Measurements from ENCODE around the gene PPP1R3A.

Gene PPP1R3A

DNA sequence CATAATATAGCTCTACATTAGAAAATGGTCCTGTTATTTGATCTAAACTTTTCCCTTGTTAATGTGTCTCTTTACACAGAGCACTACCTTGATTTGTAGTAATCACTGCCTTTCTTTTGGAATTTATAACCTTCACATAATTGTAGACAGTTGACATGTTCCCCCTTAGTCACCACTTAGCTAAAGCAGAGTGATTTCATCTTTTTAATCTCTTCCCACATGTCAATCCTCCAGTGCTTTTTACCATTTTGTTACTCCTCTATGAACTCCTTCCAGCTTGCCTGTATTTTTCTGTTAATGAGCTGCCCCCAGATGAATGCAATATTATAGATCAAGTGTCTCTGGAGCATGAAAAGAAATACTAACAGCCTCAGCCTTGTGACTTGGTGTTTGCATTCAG, 2.6 kb upstream of the PPP1R3A start:
- H3K9me3 ChIP-seq, result no peaks in the 10 kb centered on the region
- TF ChIP-seq, protein P1, sequence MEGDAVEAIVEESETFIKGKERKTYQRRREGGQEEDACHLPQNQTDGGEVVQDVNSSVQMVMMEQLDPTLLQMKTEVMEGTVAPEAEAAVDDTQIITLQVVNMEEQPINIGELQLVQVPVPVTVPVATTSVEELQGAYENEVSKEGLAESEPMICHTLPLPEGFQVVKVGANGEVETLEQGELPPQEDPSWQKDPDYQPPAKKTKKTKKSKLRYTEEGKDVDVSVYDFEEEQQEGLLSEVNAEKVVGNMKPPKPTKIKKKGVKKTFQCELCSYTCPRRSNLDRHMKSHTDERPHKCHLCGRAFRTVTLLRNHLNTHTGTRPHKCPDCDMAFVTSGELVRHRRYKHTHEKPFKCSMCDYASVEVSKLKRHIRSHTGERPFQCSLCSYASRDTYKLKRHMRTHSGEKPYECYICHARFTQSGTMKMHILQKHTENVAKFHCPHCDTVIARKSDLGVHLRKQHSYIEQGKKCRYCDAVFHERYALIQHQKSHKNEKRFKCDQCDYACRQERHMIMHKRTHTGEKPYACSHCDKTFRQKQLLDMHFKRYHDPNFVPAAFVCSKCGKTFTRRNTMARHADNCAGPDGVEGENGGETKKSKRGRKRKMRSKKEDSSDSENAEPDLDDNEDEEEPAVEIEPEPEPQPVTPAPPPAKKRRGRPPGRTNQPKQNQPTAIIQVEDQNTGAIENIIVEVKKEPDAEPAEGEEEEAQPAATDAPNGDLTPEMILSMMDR (IDR thresholded peaks at IDR 0.05), result no peak
- no peak overlapping the region for H3K27ac ChIP-seq

DNA sequence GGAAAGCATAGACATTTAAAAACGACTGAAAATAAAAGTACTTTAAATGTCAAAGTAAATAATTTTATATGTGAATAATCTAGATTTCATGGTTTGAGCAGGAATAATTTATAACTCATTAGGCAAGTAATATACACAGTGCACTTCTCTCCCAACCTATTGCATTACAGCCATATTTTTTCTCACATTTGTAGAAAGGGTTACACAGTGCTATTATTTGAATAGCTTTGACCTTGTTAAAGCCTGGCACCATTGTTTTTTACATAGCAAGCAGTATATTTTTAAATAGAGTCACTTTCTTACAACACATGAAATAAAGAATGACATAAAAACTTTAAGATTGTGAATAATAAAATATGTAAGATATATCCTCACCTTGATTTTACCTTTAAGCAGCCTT, 969 bp downstream of the PPP1R3A start:
- no peaks in the 10 kb centered on the region for H3K4me1 ChIP-seq (ENCODE audit: control insufficient read depth in 1 of 2, insufficient read depth in 1 of 2, low read depth in 1 of 2, low read length in 1 of 2)
- TF ChIP-seq, protein P1 (IDR thresholded peaks at IDR 0.05), result no peak
- H3K9me3 ChIP-seq, result no peaks in the 10 kb centered on the region
- no peak overlapping the region for H3K27ac ChIP-seq
- H3K4me3 ChIP-seq (ENCODE audit: low read depth in 1 of 2, low read length in 1 of 2), result no peak overlapping the region
- no peaks in the 10 kb centered on the region for H3K27me3 ChIP-seq
- no peaks in the 10 kb centered on the region for H3K36me3 ChIP-seq

More for the DNA sequence above, 2.6 kb upstream of the PPP1R3A start:
- Histone ChIP-seq H3K4me3 (ENCODE audit: low read depth in 1 of 2, low read length in 1 of 2) (no peak overlapping the region), H3K36me3 (no peaks in the 10 kb centered on the region), H3K4me1 (ENCODE audit: control insufficient read depth in 1 of 2, insufficient read depth in 1 of 2, low read depth in 1 of 2, low read length in 1 of 2) (no peaks in the 10 kb centered on the region), H3K27me3 (no peaks in the 10 kb centered on the region)

DNA sequence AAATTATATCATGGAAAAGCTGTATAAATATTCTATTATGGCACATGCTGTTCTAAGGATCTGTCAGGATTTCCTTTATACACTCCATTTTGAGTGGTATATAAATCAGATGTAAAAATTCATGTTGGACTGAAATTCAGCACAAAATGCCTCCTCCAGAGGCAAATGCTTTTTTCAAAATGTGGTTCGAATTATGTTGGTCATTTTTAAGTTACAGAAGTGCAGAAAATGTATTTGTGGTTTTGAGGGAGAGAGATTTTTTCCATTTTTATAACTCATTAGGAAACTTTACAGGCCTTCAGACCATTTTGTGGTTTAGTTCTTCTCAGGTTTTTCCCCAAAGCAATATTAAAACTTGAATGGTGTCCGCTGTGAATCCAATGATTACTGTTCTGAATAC, 2.9 kb downstream of the PPP1R3A start:
- Histone ChIP-seq H3K36me3 (no peaks in the 10 kb centered on the region), H3K27me3 (no peaks in the 10 kb centered on the region), H3K27ac (no peak overlapping the region), H3K9me3 (no peaks in the 10 kb centered on the region), H3K4me3 (ENCODE audit: low read depth in 1 of 2, low read length in 1 of 2) (no peak overlapping the region), H3K4me1 (ENCODE audit: control insufficient read depth in 1 of 2, insufficient read depth in 1 of 2, low read depth in 1 of 2, low read length in 1 of 2) (no peaks in the 10 kb centered on the region)
- TF ChIP-seq, protein P1 (IDR thresholded peaks at IDR 0.05), result no peak

DNA sequence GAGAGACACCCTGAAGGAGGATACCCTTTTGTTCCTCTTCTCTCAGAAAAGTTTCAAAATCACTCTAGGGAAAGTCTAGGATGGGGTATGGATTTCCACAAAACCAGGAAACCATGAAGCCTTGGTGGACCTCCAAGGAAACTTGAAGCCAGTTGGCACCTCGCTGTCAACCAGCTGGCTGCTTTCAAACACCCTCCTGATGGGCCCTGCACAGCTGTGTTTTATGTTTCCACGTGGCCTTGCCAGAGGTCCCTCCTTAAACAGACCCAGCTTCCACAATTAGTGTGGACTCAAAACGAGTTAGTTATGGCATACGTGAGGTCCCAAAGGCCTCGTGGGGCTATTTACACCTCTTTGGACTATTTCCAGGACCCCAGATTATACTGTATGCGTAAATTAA, 5.9 kb downstream of the PPP1R3A start:
- Histone ChIP-seq H3K27ac (no peak overlapping the region), H3K4me1 (ENCODE audit: control insufficient read depth in 1 of 2, insufficient read depth in 1 of 2, low read depth in 1 of 2, low read length in 1 of 2) (no peaks in the 10 kb centered on the region), H3K4me3 (ENCODE audit: low read depth in 1 of 2, low read length in 1 of 2) (no peak overlapping the region), H3K27me3 (no peaks in the 10 kb centered on the region), H3K9me3 (no peaks in the 10 kb centered on the region), H3K36me3 (no peaks in the 10 kb centered on the region)
- TF ChIP-seq, protein P1 (IDR thresholded peaks at IDR 0.05), result no peak

DNA sequence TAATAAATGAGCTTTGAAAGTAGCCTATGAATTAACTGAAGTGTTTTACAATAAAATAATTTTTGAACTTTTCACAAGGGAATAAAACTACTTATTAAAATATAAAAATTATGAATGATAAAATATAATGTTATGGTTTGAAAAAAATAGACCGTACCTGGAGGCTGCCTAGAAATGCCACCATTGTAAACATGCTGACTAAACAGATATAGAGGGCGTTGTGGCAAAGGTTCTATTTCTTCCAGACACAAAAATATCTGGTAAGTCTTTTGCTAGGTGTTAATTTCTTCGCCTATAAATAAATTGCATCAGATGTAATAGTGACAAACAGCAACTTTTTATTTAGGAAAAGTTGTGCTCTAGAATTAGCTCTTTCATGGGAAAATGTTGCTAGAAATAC, 11.2 kb downstream of the PPP1R3A start:
- TF ChIP-seq, protein P1 (IDR thresholded peaks at IDR 0.05), result no peak
- Histone ChIP-seq H3K27ac (no peak overlapping the region), H3K4me3 (ENCODE audit: low read depth in 1 of 2, low read length in 1 of 2) (no peak overlapping the region), H3K9me3 (no peaks in the 10 kb centered on the region), H3K4me1 (ENCODE audit: control insufficient read depth in 1 of 2, insufficient read depth in 1 of 2, low read depth in 1 of 2, low read length in 1 of 2) (no peaks in the 10 kb centered on the region), H3K36me3 (no peaks in the 10 kb centered on the region), H3K27me3 (no peaks in the 10 kb centered on the region)

DNA sequence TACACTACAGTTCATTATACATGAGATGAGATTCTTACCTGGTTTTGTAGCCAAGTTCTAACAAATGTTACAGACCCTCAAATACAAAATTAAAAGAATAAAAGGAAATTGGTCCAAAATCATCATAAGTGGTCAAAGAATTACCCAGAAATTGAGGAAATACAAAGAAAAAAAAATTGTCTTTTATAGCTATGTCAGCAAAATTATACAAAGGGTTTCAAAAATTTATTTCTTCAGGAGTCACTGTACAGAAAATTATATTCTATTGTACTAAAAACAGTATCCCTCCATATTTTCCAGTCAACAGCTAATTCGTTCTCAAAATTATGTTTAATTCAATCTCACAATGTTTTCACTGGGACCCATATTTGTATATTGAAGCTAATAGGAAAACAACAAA, 14.3 kb downstream of the PPP1R3A start:
- TF ChIP-seq, protein P1 (IDR thresholded peaks at IDR 0.05), result no peak
- Histone ChIP-seq H3K27ac (no peak overlapping the region), H3K27me3 (no peaks in the 10 kb centered on the region)

More for the DNA sequence above, 14.3 kb downstream of the PPP1R3A start:
- Histone ChIP-seq H3K36me3 (no peaks in the 10 kb centered on the region), H3K9me3 (no peaks in the 10 kb centered on the region), H3K4me1 (ENCODE audit: control insufficient read depth in 1 of 2, insufficient read depth in 1 of 2, low read depth in 1 of 2, low read length in 1 of 2) (no peaks in the 10 kb centered on the region), H3K4me3 (ENCODE audit: low read depth in 1 of 2, low read length in 1 of 2) (no peak overlapping the region)
